Mesenchymal stem cell (in vitro differentiated cells and primary cell): ENCODE results near the gene ITIH4.

ENCODE experiments used
- DNase-seq: peaks from one replicate; pipeline ENCODE4 v3.0.0-alpha.2; 2013
- H2AFZ ChIP-seq: one replicate; pipeline ENCODE4 v1.6.1; 2013; ENCODE audit warnings: low read depth, mild to moderate bottlenecking, control low read depth, inconsistent platforms, low read length, moderate library complexity
- H2AK5ac ChIP-seq: 2 replicates; pipeline ENCODE4 v1.6.1; 2013; ENCODE audit warnings: low read length, moderate library complexity, mild to moderate bottlenecking, inconsistent platforms; ENCODE audit not compliant: severe bottlenecking
- H2BK120ac ChIP-seq: one replicate; pipeline ENCODE4 v1.6.1; 2013; ENCODE audit warnings: low read depth, mild to moderate bottlenecking, inconsistent platforms, low read length, moderate library complexity
- H2BK12ac ChIP-seq, 2 experiments: one replicate each; pipeline ENCODE4 v1.6.1; 2013; ENCODE audit warnings: inconsistent platforms in 2 of 2, low read length in 2 of 2, mild to moderate bottlenecking in 2 of 2, moderate library complexity in 2 of 2, control low read depth in 1 of 2
- H2BK15ac ChIP-seq: one replicate; pipeline ENCODE4 v1.6.1; 2013; ENCODE audit warnings: mild to moderate bottlenecking, low read depth, inconsistent platforms; ENCODE audit not compliant: poor library complexity, severe bottlenecking
- H2BK5ac ChIP-seq: 2 replicates; pipeline ENCODE4 v1.6.1; 2013; ENCODE audit warnings: low read depth, mild to moderate bottlenecking, low read length, control low read depth, inconsistent platforms; ENCODE audit not compliant: poor library complexity, severe bottlenecking
- H3K14ac ChIP-seq, 2 experiments: one replicate each; pipeline ENCODE4 v1.6.1; 2013; ENCODE audit warnings: inconsistent platforms in 2 of 2, low read length in 2 of 2, control low read depth in 1 of 2, mild to moderate bottlenecking in 1 of 2, moderate library complexity in 1 of 2
- H3K18ac ChIP-seq, 2 experiments: one replicate each; pipeline ENCODE4 v1.6.1; 2013; ENCODE audit warnings: inconsistent platforms in 2 of 2, low read length in 2 of 2, control low read depth in 1 of 2, low read depth in 1 of 2, mild to moderate bottlenecking in 1 of 2
- H3K23ac ChIP-seq, 2 experiments: one replicate each; pipeline ENCODE4 v1.6.1; 2013; ENCODE audit warnings: inconsistent platforms in 2 of 2, low read length in 2 of 2, mild to moderate bottlenecking in 2 of 2, moderate library complexity in 2 of 2, control low read depth in 1 of 2
- H3K27ac ChIP-seq: 2 replicates; pipeline ENCODE4 v1.5.1; 2013; ENCODE audit warnings: mild to moderate bottlenecking, moderate library complexity, low read length, control low read depth, inconsistent platforms; ENCODE audit not compliant: poor library complexity, severe bottlenecking
- H3K27me3 ChIP-seq, 2 experiments: 2 replicates each; pipeline versions ENCODE4 v1.6.1 to v1.7.0; 2013; ENCODE audit warnings: low read length in 2 of 2, mild to moderate bottlenecking in 2 of 2, moderate library complexity in 2 of 2, control low read depth in 1 of 2, inconsistent platforms in 1 of 2; ENCODE audit not compliant: control insufficient read depth in 1 of 2, insufficient read depth in 1 of 2
- H3K36me3 ChIP-seq, 2 experiments: 2 replicates each; pipeline versions ENCODE4 v1.6.1 to v1.7.0; 2013; ENCODE audit warnings: low read length in 2 of 2, control low read depth in 1 of 2, inconsistent platforms in 1 of 2, low read depth in 1 of 2, mild to moderate bottlenecking in 1 of 2; ENCODE audit not compliant: insufficient read depth in 2 of 2, control insufficient read depth in 1 of 2
- H3K4ac ChIP-seq, 2 experiments: one replicate each; pipeline ENCODE4 v1.6.1; 2013; ENCODE audit warnings: inconsistent platforms in 2 of 2, low read length in 2 of 2, mild to moderate bottlenecking in 2 of 2, moderate library complexity in 2 of 2, control low read depth in 1 of 2, low read depth in 1 of 2
- H3K4me1 ChIP-seq: 2 replicates; pipeline ENCODE4 v1.6.1; 2013; ENCODE audit warnings: low read depth, low read length, control low read depth; ENCODE audit not compliant: control insufficient read depth, insufficient read depth
- H3K4me2 ChIP-seq: 2 replicates; pipeline ENCODE4 v1.6.1; 2013; ENCODE audit warnings: low read length, mild to moderate bottlenecking, inconsistent platforms; ENCODE audit not compliant: poor library complexity, severe bottlenecking
- H3K4me3 ChIP-seq, 2 experiments: 2 replicates each; pipeline versions ENCODE4 v1.5.1 to v1.7.0; 2013; ENCODE audit warnings: low read length in 2 of 2, mild to moderate bottlenecking in 2 of 2, control low read depth in 1 of 2, low read depth in 1 of 2; ENCODE audit not compliant: insufficient read depth in 1 of 2
- H3K79me1 ChIP-seq: replicated peaks from 2 replicates; pipeline ENCODE4 v1.6.1; 2013; ENCODE audit warnings: mild to moderate bottlenecking, control low read depth, low read length, inconsistent platforms; ENCODE audit not compliant: poor library complexity, severe bottlenecking
- H3K9ac ChIP-seq: 2 replicates; pipeline ENCODE4 v1.7.0; 2013; ENCODE audit warnings: mild to moderate bottlenecking, low read length, moderate library complexity
- H3K9me3 ChIP-seq: 2 replicates; pipeline ENCODE4 v1.7.0; 2013; ENCODE audit warnings: mild to moderate bottlenecking, low read length; ENCODE audit not compliant: control insufficient read depth
- H4K8ac ChIP-seq: one replicate; pipeline ENCODE4 v1.6.1; 2013; ENCODE audit warnings: inconsistent platforms, mild to moderate bottlenecking, low read length, moderate library complexity
- H4K91ac ChIP-seq: one replicate; pipeline ENCODE4 v1.6.1; 2013; ENCODE audit warnings: mild to moderate bottlenecking, low read length, inconsistent platforms
- WGBS: methylation state at CpG from one replicate; pipeline ENCODE4 v1.1.7; 2013; ENCODE audit warnings: mixed read lengths; 5-methylcytosine and 5-hydroxymethylcytosine counted together

The ITIH4 gene

GRCh38 chr3:52798376-52798977 is 32.0 kb downstream of the ITIH4 start:
- Histone ChIP-seq H2BK5ac (no peak overlapping the region), H4K91ac (no peak overlapping the region), H3K4me1 (peaks cover 7% of the 10 kb centered on the region), H2AK5ac (no peak overlapping the region), H2AFZ (no peak overlapping the region), H3K4me3 (no peak overlapping the region), H3K27me3 (peaks cover 0 to 9% of the 10 kb centered on the region in 2 experiments), H2BK15ac (no peak overlapping the region), H3K9me3 (no peaks in the 10 kb centered on the region), H3K14ac (no peak overlapping the region), H3K4me2 (no peak overlapping the region), H3K18ac (no peak overlapping the region), H3K27ac (no peak overlapping the region), H3K36me3 (no peaks in the 10 kb centered on the region), H2BK120ac (no peak overlapping the region), H3K79me1 (no peaks in the 10 kb centered on the region), H3K9ac (no peak overlapping the region), H3K4ac (no peak overlapping the region), H4K8ac (no peak overlapping the region), H2BK12ac (no peak overlapping the region), H3K23ac (no peak overlapping the region)
- 82% methylated on average over 10 of the region's 10 CpGs for WGBS
- DNase-seq = no peak

GRCh38 chr3:52796411-52796810 is 34.1 kb downstream of the ITIH4 start:
- no peaks in the 10 kb centered on the region for H3K36me3 ChIP-seq
- H3K4me3 ChIP-seq = no peak overlapping the region
- no peaks in the 10 kb centered on the region for H3K79me1 ChIP-seq
- no peaks in the 10 kb centered on the region for H3K9me3 ChIP-seq
- no peak overlapping the region for H2AK5ac ChIP-seq
- H3K18ac ChIP-seq = no peak overlapping the region
- H2BK15ac ChIP-seq = no peak overlapping the region
- H3K27ac ChIP-seq = no peak overlapping the region
- no peak overlapping the region for H2BK12ac ChIP-seq
- H3K27me3 ChIP-seq = peaks cover 0 to 25% of the 10 kb centered on the region in 2 experiments
- no peak overlapping the region for H4K91ac ChIP-seq
- H2BK5ac ChIP-seq = no peak overlapping the region
- H3K4me2 ChIP-seq = no peak overlapping the region
- WGBS = 85% methylated on average over 7 of the region's 9 CpGs
- no peak overlapping the region for H3K14ac ChIP-seq
- H2AFZ ChIP-seq = no peak overlapping the region
- no peak for DNase-seq
- H3K23ac ChIP-seq = no peak overlapping the region
- peaks cover 1% of the 10 kb centered on the region for H3K4me1 ChIP-seq
- no peak overlapping the region for H2BK120ac ChIP-seq
- no peak overlapping the region for H3K4ac ChIP-seq
- no peak overlapping the region for H3K9ac ChIP-seq
- H4K8ac ChIP-seq = no peak overlapping the region

- Histone ChIP-seq H4K91ac (no peak overlapping the region), H2BK12ac (no peak overlapping the region), H3K9me3 (no peaks in the 10 kb centered on the region), H3K27ac (no peak overlapping the region), H2BK5ac (no peak overlapping the region), H3K4ac (no peak overlapping the region), H2BK120ac (no peak overlapping the region), H3K4me2 (no peak overlapping the region), H4K8ac (no peak overlapping the region), H3K23ac (no peak overlapping the region), H2AFZ (no peak overlapping the region), H2AK5ac (no peak overlapping the region), H3K27me3 (peaks cover 5 to 29% of the 10 kb centered on the region in 2 experiments), H3K36me3 (peaks cover 0 to 5% of the 10 kb centered on the region in 2 experiments), H3K14ac (no peak overlapping the region), H3K4me1 (peaks cover 3% of the 10 kb centered on the region), H3K4me3 (no peak overlapping the region), H2BK15ac (no peak overlapping the region), H3K79me1 (no peaks in the 10 kb centered on the region), H3K9ac (no peak overlapping the region), H3K18ac (no peak overlapping the region)
- DNase-seq = no peak
- WGBS = 86% methylated on average over 9 of the region's 9 CpGs
These were observed 35.1 kb downstream of the ITIH4 start for GRCh38 chr3:52795298-52795900.

GRCh38 chr3:52794612-52795099 is 35.8 kb downstream of the ITIH4 start, which contains the start of gene ITIH3:
ITIH3 (plus strand) TSS chr3:52794796; CDS start chr3:52794804, 8 bp downstream.
- no peaks in the 10 kb centered on the region for H3K79me1 ChIP-seq
- H3K4me3 ChIP-seq = no peak within 1 kb of the TSS
- no peak within 1 kb of the TSS for H2BK15ac ChIP-seq
- H3K27ac ChIP-seq = no peak within 1 kb of the TSS
- H3K36me3 ChIP-seq = peaks cover 0 to 5% of the 10 kb centered on the region in 2 experiments
- no peaks in the 10 kb centered on the region for H3K9me3 ChIP-seq
- no peak within 1 kb of the TSS for H3K14ac ChIP-seq
- H3K27me3 ChIP-seq = peaks cover 8 to 33% of the 10 kb centered on the region in 2 experiments
- H4K91ac ChIP-seq = no peak within 1 kb of the TSS
- no peak for DNase-seq
- H2BK120ac ChIP-seq = no peak within 1 kb of the TSS
- H3K4me2 ChIP-seq = no peak within 1 kb of the TSS
- H2AK5ac ChIP-seq = no peak within 1 kb of the TSS
- H3K9ac ChIP-seq = no peak within 1 kb of the TSS
- peaks cover 3% of the 10 kb centered on the region for H3K4me1 ChIP-seq
- H3K18ac ChIP-seq = no peak within 1 kb of the TSS
- no peak within 1 kb of the TSS for H2AFZ ChIP-seq
- H2BK12ac ChIP-seq = no peak within 1 kb of the TSS
- no peak within 1 kb of the TSS for H4K8ac ChIP-seq
- H2BK5ac ChIP-seq = no peak within 1 kb of the TSS
- peak within 1 kb of the TSS in 1 of 2 experiments; percentile 23 for H3K23ac ChIP-seq
- WGBS = 83% methylated on average over 10 of the region's 10 CpGs
- H3K4ac ChIP-seq = no peak within 1 kb of the TSS
